Activated naive CD4-positive, alpha-beta T cell treated with anti-CD3 and anti-CD28 coated beads, Interleukin-2, amount 10 ng/mL, durations not matched to agents 7 days and 5 days (primary cell): ENCODE data around the gene JCHAIN.
"Not testable (repeated sequence)": the region's sequence is repeated elsewhere in the genome, so short reads cannot be mapped to it uniquely, and the experiment has no call there.

Source experiments
- CTCF ChIA-PET: fragments of 350-600 bp; sonication (Branson Sonifier 250); formaldehyde crosslinking; loops from one replicate; lab custom pipeline; 2021; ENCODE audit warnings: antibody characterized with exemption; lab: Charles Lee
- DNase-seq: peaks from one replicate; pipeline ENCODE4 v3.0.0-alpha.2; 2020
- H3K27ac Mint-ChIP-seq: one replicate; pipeline ENCODE4 v1.8.0; 2021; ENCODE audit warnings: mild to moderate bottlenecking, moderate library complexity, mixed read lengths
- H3K27me3 Mint-ChIP-seq: one replicate; pipeline ENCODE4 v1.8.0; 2021; ENCODE audit warnings: mild to moderate bottlenecking, mixed read lengths
- H3K36me3 Mint-ChIP-seq: one replicate; pipeline ENCODE4 v1.8.0; 2021; ENCODE audit warnings: mixed read lengths
- H3K4me1 Mint-ChIP-seq: one replicate; pipeline ENCODE4 v1.8.0; 2021; ENCODE audit warnings: mixed read lengths
- H3K4me3 Mint-ChIP-seq: one replicate; pipeline ENCODE4 v1.8.0; 2021; ENCODE audit warnings: mild to moderate bottlenecking, moderate library complexity, mixed read lengths
- H3K9me3 Mint-ChIP-seq: one replicate; pipeline ENCODE4 v1.8.0; 2021; ENCODE audit warnings: mixed read lengths

JCHAIN gene

DNA sequence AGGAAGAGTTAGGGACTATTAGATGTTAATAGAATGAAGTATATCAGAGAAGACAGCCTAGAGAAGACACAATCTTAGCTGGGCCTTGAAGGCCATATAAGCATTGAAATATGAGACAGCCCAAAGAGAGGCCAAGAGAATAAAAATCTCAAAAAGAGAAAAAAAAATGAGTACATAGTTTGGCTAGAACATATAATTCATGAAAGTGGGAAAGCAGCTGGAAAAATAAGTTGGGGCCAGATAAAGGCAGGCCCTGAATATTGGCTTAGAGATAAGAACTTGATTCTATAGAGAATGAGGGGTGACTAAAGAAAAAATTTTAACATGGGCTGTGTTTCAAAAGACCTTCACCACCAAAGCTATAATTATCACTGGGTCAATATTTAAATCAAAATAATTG is 14.6 kb upstream of the JCHAIN start:
- Mint-ChIP-seq H3K4me3 (no peak overlapping the region), H3K4me1 (peaks cover 69% of the 10 kb centered on the region), H3K36me3 (peaks cover 10% of the 10 kb centered on the region), H3K27me3 (no peaks in the 10 kb centered on the region), H3K9me3 (peaks cover 4% of the 10 kb centered on the region), H3K27ac (no peak overlapping the region)
- CTCF ChIA-PET: interaction anchor here (1.1 kb wide), 1 partner anchor 55 kb away, joined by 3 read pairs; no protein-coding TSS in a partner anchor
- DNase-seq: no peak

DNA sequence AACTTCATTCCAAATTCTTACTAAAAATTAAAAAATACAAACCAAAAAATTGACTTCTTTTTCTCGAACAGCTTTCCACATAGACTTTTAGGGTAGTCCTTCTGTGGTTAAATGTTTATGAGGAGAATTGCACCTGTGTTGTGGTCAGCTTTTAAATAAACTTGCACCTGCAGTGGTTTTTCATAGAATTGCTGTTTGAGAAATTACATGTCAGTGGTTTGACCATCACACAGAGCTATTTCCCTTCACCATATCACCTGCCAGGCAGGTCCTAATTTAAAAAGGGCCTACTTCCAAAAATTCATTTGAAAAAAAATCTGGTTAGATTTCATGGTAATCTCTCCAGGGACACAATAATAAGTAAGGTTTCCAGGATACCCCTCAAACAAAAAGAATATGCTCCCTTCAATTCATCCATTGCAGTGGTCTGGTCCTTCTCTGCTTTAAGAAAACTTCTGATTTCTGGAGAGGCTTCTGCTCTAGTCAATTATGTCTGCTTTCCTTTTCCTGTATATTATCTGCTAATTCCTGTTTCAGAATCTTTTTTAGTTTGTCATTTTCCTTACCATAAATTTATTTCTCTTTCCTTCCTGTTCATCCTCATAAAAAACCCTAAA is 12.2 kb upstream of the JCHAIN start:
- H3K4me1 Mint-ChIP-seq: peaks cover 70% of the 10 kb centered on the region
- H3K4me3 Mint-ChIP-seq: peak overlapping the region; percentile 4
- peaks cover 14% of the 10 kb centered on the region for H3K36me3 Mint-ChIP-seq
- CTCF ChIA-PET: interaction anchor here (1.0 to 2.3 kb wide), 2 partner anchors 26 to 56 kb away, joined by 4 to 5 read pairs; no protein-coding TSS in a partner anchor
- peaks cover 3% of the 10 kb centered on the region for H3K27me3 Mint-ChIP-seq
- DNase-seq: no peak
- H3K27ac Mint-ChIP-seq: peak overlapping the region; percentile 87
- H3K9me3 Mint-ChIP-seq: peaks cover 4% of the 10 kb centered on the region

DNA sequence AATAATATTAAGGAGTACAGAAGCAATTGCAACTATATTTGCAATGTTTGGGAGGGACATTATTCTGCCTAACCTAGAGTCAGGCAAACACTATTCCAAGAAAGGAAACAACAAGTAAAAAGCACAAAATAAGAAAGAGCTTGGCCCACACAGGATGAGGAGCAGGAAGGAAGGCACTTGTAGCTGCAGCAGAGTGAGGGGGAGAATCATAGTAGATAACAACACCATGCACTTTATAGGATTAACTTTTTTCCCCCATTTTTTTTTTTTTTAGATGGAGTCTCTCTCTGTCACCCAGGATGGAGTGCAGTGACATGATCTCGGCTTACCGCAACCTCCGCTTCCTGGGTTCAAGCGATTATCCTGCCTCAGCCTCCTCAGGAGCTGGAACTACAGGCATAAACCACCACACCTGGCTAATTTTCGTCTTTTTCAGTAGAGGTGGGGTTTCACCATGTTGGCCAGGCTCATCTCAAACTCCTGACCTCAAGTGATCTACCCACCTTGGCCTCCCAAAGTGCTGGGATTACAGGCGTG is 10.3 kb upstream of the JCHAIN start:
- H3K36me3 Mint-ChIP-seq: peaks cover 11% of the 10 kb centered on the region
- H3K27ac Mint-ChIP-seq: peak overlapping the region; percentile 82
- H3K4me1 Mint-ChIP-seq: peaks cover 63% of the 10 kb centered on the region
- H3K4me3 Mint-ChIP-seq: peak overlapping the region; percentile 21
- H3K27me3 Mint-ChIP-seq: peaks cover 5% of the 10 kb centered on the region
- CTCF ChIA-PET: interaction anchor here (0.7 to 2.3 kb wide), 3 partner anchors 9 to 1419 kb away, joined by 3 to 5 read pairs (median 3); no protein-coding TSS in a partner anchor
- DNase-seq: no peak
- no peaks in the 10 kb centered on the region for H3K9me3 Mint-ChIP-seq

DNA sequence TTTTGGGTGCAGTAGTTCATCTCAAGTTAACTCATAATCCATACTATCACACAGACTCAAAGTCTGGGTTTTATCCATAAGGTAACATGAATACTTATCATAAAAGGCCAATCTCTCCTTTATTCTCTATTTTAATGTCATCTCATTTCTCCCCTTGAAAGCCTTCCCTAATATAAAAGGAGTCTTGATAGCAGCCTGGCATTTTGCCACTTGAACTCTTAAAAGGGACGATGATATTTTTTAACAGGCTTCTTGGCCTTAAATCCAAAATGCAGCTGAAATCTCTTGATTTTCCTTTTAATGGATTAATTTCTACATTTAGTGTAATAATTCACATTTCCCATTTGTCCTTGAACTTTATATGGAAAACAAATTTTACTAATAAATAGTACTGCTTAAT is 8.4 kb upstream of the JCHAIN start:
- H3K36me3 Mint-ChIP-seq: peaks cover 5% of the 10 kb centered on the region
- H3K4me3 Mint-ChIP-seq: no peak overlapping the region
- H3K27me3 Mint-ChIP-seq: peaks cover 10% of the 10 kb centered on the region
- H3K9me3 Mint-ChIP-seq: no peaks in the 10 kb centered on the region
- CTCF ChIA-PET: interaction anchor here (0.9 kb wide), 1 partner anchor 19 kb away, joined by 3 read pairs; no protein-coding TSS in a partner anchor
- DNase-seq: no peak
- peaks cover 47% of the 10 kb centered on the region for H3K4me1 Mint-ChIP-seq
- no peak overlapping the region for H3K27ac Mint-ChIP-seq

DNA sequence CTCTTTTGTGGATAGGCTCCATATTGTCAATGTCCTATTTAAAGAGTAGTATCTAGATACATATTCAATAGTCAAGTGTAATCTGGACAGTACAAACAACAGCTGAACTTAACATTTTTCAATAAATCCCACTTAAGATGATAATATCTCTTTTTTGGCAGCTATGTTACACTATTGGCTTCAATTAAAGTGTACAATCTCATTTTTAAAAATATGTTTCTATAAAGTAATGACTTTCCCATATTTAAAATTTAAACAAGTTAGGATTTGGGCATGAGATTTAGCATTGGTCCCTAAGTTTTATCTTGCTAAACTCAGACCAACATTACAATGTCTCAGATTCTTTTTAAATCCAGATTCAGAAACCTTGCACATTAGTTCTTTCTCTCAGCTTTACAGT is 7.9 kb upstream of the JCHAIN start:
- Mint-ChIP-seq H3K4me3 (no peak overlapping the region), H3K9me3 (no peaks in the 10 kb centered on the region), H3K27me3 (peaks cover 10% of the 10 kb centered on the region), H3K27ac (no peak overlapping the region), H3K36me3 (peaks cover 5% of the 10 kb centered on the region), H3K4me1 (peaks cover 41% of the 10 kb centered on the region)
- CTCF ChIA-PET: interaction anchor here (0.9 kb wide), 1 partner anchor 18 kb away, joined by 3 read pairs; no protein-coding TSS in a partner anchor
- no peak for DNase-seq

DNA sequence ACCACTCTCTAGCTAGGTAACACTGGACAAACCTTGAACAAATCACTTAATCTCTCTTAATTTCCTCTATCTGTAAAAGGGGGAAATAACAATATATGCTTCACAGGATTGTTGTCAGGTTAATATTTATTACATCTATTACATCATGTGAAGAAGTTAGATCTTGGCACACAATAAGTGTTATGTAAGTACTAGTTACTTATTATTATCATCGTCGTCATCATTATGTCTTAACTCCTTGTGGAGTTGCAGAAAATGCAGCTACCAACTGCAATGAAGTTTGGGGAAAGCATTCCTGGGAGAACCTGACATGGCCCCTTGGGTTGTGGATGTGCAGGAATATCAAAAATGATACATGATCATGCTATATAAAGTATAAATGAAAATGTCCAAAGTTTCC is 4.8 kb upstream of the JCHAIN start:
- CTCF ChIA-PET: no interaction called here
- DNase-seq: no peak
- Mint-ChIP-seq H3K4me3 (no peak overlapping the region), H3K9me3 (no peaks in the 10 kb centered on the region), H3K4me1 (peaks cover 32% of the 10 kb centered on the region), H3K27ac (no peak overlapping the region), H3K27me3 (peaks cover 10% of the 10 kb centered on the region), H3K36me3 (peaks cover 5% of the 10 kb centered on the region)

DNA sequence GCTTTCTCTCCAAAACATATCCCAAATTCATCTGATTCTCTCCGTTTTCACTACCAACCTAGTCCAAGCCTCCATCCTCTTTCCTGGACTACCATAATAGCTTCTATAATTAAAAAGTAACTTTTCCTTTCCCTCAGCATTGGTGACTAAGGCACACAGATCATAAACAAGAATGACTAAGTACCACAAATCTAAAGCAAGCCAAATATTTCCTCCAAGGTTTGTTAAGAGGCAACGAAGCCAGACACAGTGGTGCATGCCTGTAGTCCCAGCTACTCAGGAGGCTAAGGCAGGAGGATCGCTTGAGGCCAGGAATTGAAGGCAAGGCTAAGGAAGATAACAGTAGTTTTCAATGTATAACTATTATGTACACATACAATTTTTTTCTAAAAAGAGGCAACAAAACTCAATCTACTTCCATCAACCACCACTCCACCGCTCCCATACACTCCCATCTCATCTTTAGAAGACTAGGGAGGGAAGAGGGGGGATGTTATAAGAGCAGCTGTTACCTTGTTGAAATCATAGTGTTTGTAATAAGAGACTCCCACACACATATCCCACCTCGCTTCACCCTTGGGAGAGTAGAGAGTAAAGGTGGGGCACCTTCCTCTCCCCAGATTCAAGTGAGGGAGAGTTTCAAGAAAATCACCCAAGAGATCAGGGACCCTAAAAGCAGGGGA is 4.2 kb upstream of the JCHAIN start:
- Mint-ChIP-seq H3K36me3 (peaks cover 4% of the 10 kb centered on the region), H3K27ac (no peak overlapping the region), H3K27me3 (peaks cover 10% of the 10 kb centered on the region), H3K4me3 (no peak overlapping the region), H3K9me3 (no peaks in the 10 kb centered on the region), H3K4me1 (peaks cover 26% of the 10 kb centered on the region)
- CTCF ChIA-PET: no interaction called here
- no peak for DNase-seq

DNA sequence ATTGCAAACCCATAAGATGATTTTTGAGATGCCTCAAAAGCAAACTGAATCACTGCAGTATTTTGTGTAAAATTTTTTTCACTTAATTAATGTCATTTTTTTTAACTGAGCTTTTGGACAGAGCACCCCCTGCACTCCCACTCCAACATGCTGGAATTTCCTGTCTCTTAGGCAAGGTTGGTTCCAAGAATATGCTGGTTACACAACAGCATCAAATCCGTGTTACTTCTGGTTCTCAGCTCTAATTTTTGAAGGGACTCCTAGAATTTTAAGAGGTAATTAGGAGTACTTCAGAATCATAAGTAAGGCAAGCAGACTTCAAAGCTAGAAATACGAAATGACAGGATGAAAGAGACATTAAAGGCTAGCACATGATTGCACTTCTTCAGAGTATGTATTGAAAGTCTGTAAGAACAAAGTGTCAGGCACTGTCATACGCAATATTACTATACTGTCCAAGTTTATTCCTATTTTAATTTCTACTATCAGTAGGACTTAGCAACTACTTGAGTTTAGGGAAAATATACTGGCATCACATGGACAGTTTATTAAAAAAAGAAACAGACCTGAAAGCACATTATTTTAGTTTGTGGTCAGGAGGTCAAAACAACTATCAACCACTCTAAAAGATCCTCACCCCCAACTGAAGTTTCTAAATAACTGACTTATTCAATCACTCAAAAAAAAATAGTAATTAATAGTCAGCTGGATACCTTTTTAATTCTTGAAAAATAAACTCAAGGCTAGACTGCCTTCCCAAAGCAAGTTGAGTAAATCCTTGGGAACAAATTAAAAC is 1.6 kb upstream of the JCHAIN start:
- H3K9me3 Mint-ChIP-seq: no peaks in the 10 kb centered on the region
- no peak for DNase-seq
- H3K36me3 Mint-ChIP-seq: no peaks in the 10 kb centered on the region
- H3K27ac Mint-ChIP-seq: no peak overlapping the region
- CTCF ChIA-PET: interaction anchor here (0.9 kb wide), 1 partner anchor 9 kb away, joined by 3 read pairs; no protein-coding TSS in a partner anchor
- no peak overlapping the region for H3K4me3 Mint-ChIP-seq
- peaks cover 20% of the 10 kb centered on the region for H3K4me1 Mint-ChIP-seq
- peaks cover 5% of the 10 kb centered on the region for H3K27me3 Mint-ChIP-seq

DNA sequence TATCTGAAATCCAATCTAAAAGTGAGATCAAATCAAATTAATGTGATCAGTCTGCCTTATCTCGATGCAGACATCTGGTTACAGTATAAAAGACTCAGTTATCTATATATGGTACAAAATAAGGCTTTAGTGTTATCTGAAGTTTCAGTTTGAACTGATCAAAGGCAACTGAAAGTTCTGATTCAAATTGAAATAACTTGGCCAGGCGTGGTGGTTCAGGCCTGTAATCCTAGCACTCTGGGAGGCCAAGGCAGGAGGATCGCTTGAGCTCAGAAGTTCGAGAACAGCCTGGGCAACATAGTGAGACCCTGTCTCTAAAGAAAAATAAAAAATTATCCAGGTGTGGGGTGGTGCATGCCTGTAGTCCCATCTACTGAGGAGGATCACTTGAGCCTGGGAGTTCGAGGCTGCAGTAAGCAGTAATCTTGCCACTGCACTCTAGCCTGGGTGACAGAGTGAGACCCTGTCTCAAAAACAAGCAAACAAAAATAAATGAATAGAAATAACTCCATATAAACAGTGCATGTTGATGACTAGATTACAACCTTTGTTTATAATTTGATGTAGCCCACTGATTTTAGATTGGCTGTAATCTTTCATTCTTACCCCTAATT is 4.9 kb downstream of the JCHAIN start:
- H3K27me3 Mint-ChIP-seq, H3K4me3 Mint-ChIP-seq: not testable (repeated sequence)

DNA sequence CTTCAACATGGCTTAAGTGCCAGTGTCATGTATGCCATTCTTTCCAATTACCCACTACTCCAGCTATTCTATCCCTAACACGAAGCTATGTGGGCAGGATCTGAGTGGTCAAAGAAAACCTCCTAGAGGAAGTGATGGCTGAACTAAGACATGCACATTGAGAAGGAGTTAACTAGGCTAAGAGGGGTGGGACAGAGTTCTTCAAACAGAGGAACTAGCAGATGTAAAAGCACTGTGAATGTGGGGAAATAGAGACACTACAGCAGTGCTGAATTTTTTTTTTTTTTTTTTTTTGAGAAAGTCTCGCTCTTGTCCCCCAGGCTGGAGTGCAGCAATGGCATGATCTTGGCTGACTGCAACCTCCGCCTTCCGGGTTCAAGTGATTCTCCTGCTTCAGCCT is 6.2 kb downstream of the JCHAIN start:
- H3K9me3 Mint-ChIP-seq: no peaks in the 10 kb centered on the region
- peaks cover 30% of the 10 kb centered on the region for H3K4me1 Mint-ChIP-seq
- H3K4me3 Mint-ChIP-seq: no peak overlapping the region
- no peak overlapping the region for H3K27ac Mint-ChIP-seq
- peaks cover 4% of the 10 kb centered on the region for H3K36me3 Mint-ChIP-seq
- no peak for DNase-seq
- H3K27me3 Mint-ChIP-seq: peaks cover 7% of the 10 kb centered on the region
- CTCF ChIA-PET: interaction anchor here (1.5 kb wide), 1 partner anchor 8 kb away, joined by 4 read pairs; no protein-coding TSS in a partner anchor

More for the DNA sequence above, 4.9 kb downstream of the JCHAIN start:
- peaks cover 33% of the 10 kb centered on the region for H3K4me1 Mint-ChIP-seq
- CTCF ChIA-PET: interaction anchor here (0.7 to 1.5 kb wide), 2 partner anchors 10 to 43 kb away, joined by 3 to 4 read pairs; no protein-coding TSS in a partner anchor
- not testable (repeated sequence) for H3K36me3 Mint-ChIP-seq, H3K27ac Mint-ChIP-seq, H3K9me3 Mint-ChIP-seq
- peak; percentile 45 for DNase-seq

DNA sequence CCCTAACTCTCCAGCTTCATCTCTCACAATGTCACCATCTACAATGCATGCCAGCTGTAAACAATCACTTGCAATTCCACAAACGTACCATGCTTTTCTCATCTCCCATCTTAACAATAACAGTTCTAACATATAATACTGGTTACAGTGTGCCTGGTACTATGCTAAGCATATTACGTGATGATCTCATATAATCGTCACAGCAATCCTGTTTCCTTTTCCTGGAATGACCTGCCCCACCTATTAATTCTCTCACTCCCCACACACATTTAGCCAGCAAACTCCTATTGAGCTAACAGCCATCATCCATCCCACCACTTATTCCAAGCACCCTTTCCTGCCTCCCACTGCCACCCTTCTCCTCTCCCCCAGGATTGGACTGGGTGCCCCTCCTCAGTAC is 7.9 kb downstream of the JCHAIN start:
- H3K4me1 Mint-ChIP-seq: peaks cover 34% of the 10 kb centered on the region
- H3K4me3 Mint-ChIP-seq: no peak overlapping the region
- DNase-seq: no peak
- peaks cover 4% of the 10 kb centered on the region for H3K36me3 Mint-ChIP-seq
- peaks cover 11% of the 10 kb centered on the region for H3K27me3 Mint-ChIP-seq
- H3K27ac Mint-ChIP-seq: no peak overlapping the region
- no peaks in the 10 kb centered on the region for H3K9me3 Mint-ChIP-seq
- CTCF ChIA-PET: interaction anchor here (0.8 kb wide), 1 partner anchor 79 kb away, joined by 3 read pairs; no protein-coding TSS in a partner anchor

DNA sequence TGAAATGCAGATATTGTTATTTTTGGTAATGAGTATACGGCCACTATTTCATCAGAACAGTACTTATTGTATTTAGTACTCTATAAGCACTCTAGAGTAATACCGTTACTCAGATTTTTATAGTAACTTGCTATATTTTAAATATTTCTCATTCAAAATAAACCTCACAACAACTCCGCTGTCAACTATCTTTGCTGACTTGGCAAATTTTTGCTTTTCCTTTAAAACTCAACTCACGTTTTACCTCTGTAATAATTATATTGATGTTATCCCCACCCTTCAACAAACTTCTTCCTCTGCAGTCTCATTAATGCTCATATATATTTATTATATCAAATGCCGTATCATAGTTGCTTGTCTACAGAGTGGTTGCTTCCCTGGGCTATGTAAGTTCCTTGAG is 9.0 kb downstream of the JCHAIN start:
- peaks cover 38% of the 10 kb centered on the region for H3K4me1 Mint-ChIP-seq
- peaks cover 4% of the 10 kb centered on the region for H3K36me3 Mint-ChIP-seq
- no peaks in the 10 kb centered on the region for H3K9me3 Mint-ChIP-seq
- no peak overlapping the region for H3K4me3 Mint-ChIP-seq
- CTCF ChIA-PET: no interaction called here
- DNase-seq: no peak
- H3K27ac Mint-ChIP-seq: no peak overlapping the region
- H3K27me3 Mint-ChIP-seq: peaks cover 11% of the 10 kb centered on the region

DNA sequence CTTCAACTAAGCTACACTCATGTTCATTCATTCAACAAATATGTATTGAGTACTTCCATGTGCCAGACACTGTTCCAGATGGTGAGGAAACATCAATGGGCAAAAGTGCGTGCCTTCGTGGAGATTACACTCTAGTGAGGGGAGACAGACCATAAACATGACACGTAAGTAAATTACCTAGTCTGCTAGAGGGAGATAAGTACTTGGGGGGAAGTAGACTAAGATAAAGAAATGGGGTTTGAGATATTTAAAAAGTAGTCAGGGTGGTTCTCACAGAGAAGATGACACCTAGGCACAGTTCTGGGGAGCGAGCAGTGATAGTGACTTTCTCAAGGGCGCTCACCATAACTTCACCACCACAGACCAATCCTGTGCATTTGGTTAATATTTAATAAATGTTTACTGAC is 11.7 kb downstream of the JCHAIN start:
- CTCF ChIA-PET: interaction anchor here (1.4 kb wide), 1 partner anchor 35 kb away, joined by 3 read pairs; no protein-coding TSS in a partner anchor
- H3K4me3 Mint-ChIP-seq: no peak overlapping the region
- H3K27me3 Mint-ChIP-seq: peaks cover 11% of the 10 kb centered on the region
- no peaks in the 10 kb centered on the region for H3K36me3 Mint-ChIP-seq
- no peak for DNase-seq
- no peaks in the 10 kb centered on the region for H3K9me3 Mint-ChIP-seq
- no peak overlapping the region for H3K27ac Mint-ChIP-seq
- peaks cover 20% of the 10 kb centered on the region for H3K4me1 Mint-ChIP-seq
